ENCODE results near the gene IL1R2. TPM values are rescaled to one million over a fixed set of nuclear protein-coding genes. Genes with fewer than 3 reads are reported as not detected.

Gene IL1R2
- polyA plus RNA-seq, 1 donor (not counting 4 experiments of a cell fraction or from before 2014, with no cell fraction given) = 57.3 TPM

GRCh38 chr2:102029952-102030351 is 38.2 kb downstream of the IL1R2 start:
- Histone ChIP-seq H3K9me3 (ENCODE audit: control insufficient read depth, low read depth, low read length) (no peaks in the 10 kb centered on the region), H3K27me3 (ENCODE audit: control insufficient read depth, extremely low read depth, insufficient read depth, low read length) (no peaks in the 10 kb centered on the region), H4K20me1 (ENCODE audit: control insufficient read depth, extremely low read depth, insufficient read depth, low read length) (no peaks in the 10 kb centered on the region), H3K9me1 (ENCODE audit: control insufficient read depth, extremely low read depth, insufficient read depth, low read length) (no peaks in the 10 kb centered on the region), H3K36me3 (ENCODE audit: control insufficient read depth in 2 of 2, extremely low read depth in 1 of 2, insufficient read depth in 2 of 2, low read length in 2 of 2) (no peaks in the 10 kb centered on the region), H3K27ac (ENCODE audit: control insufficient read depth, insufficient read depth, low read length) (no peak overlapping the region), H2AFZ (ENCODE audit: control insufficient read depth, low read length) (no peak overlapping the region), H3K4me1 (ENCODE audit: control insufficient read depth, extremely low read depth, insufficient read depth, low read length) (peaks cover 21% of the 10 kb centered on the region), H3K4me2 (ENCODE audit: control insufficient read depth, extremely low read depth, insufficient read depth, low read depth, low read length) (no peak overlapping the region), H3K9ac (ENCODE audit: control insufficient read depth, extremely low read depth, insufficient read depth, low read length) (no peak overlapping the region), H3K79me2 (ENCODE audit: control insufficient read depth, insufficient read depth, low read length) (no peaks in the 10 kb centered on the region), H3K4me3 (ENCODE audit: control insufficient read depth in 2 of 3, extremely low read depth in 1 of 3, insufficient read depth in 2 of 3, low read depth in 1 of 3, low read length in 3 of 3) (no peak overlapping the region)
- DNase-seq (ENCODE audit: low read depth, low spot score) (no peak), FAIRE-seq (no peak)
- TF ChIP-seq EZH2 (IDR thresholded peaks at IDR 0.05; ENCODE audit: low read length) (no peak), CTCF (optimal IDR thresholded peaks at IDR 0.05 in 1 of 3, IDR thresholded peaks at IDR 0.05 in 1 of 3, conservative IDR thresholded peaks at IDR 0.05 in 1 of 3; ENCODE audit: extremely low read depth in 1 of 3, insufficient read depth in 2 of 3, low read length in 3 of 3) (no peak)
- dilution Hi-C loops (cut with MboI; ENCODE audit: extremely low pct_ligation_motif_present, low sequenced_read_pairs) = no loop called here

- Histone ChIP-seq H3K9me1 (ENCODE audit: control insufficient read depth, extremely low read depth, insufficient read depth, low read length) (no peaks in the 10 kb centered on the region), H3K9ac (ENCODE audit: control insufficient read depth, extremely low read depth, insufficient read depth, low read length) (no peak overlapping the region), H3K79me2 (ENCODE audit: control insufficient read depth, insufficient read depth, low read length) (no peaks in the 10 kb centered on the region), H2AFZ (ENCODE audit: control insufficient read depth, low read length) (no peak overlapping the region), H3K27ac (ENCODE audit: control insufficient read depth, insufficient read depth, low read length) (no peak overlapping the region), H3K27me3 (ENCODE audit: control insufficient read depth, extremely low read depth, insufficient read depth, low read length) (no peaks in the 10 kb centered on the region), H3K36me3 (ENCODE audit: control insufficient read depth in 2 of 2, extremely low read depth in 1 of 2, insufficient read depth in 2 of 2, low read length in 2 of 2) (no peaks in the 10 kb centered on the region), H3K9me3 (ENCODE audit: control insufficient read depth, low read depth, low read length) (no peaks in the 10 kb centered on the region), H3K4me2 (ENCODE audit: control insufficient read depth, extremely low read depth, insufficient read depth, low read depth, low read length) (no peak overlapping the region), H3K4me3 (ENCODE audit: control insufficient read depth in 2 of 3, extremely low read depth in 1 of 3, insufficient read depth in 2 of 3, low read depth in 1 of 3, low read length in 3 of 3) (no peak overlapping the region), H4K20me1 (ENCODE audit: control insufficient read depth, extremely low read depth, insufficient read depth, low read length) (no peaks in the 10 kb centered on the region), H3K4me1 (ENCODE audit: control insufficient read depth, extremely low read depth, insufficient read depth, low read length) (peaks cover 21% of the 10 kb centered on the region)
- no peak for FAIRE-seq
- dilution Hi-C loops (cut with MboI; ENCODE audit: extremely low pct_ligation_motif_present, low sequenced_read_pairs) = no loop called here
- TF ChIP-seq CTCF (optimal IDR thresholded peaks at IDR 0.05 in 1 of 3, IDR thresholded peaks at IDR 0.05 in 1 of 3, conservative IDR thresholded peaks at IDR 0.05 in 1 of 3; ENCODE audit: extremely low read depth in 1 of 3, insufficient read depth in 2 of 3, low read length in 3 of 3) = no peak
- no peak for TF ChIP-seq EZH2 (IDR thresholded peaks at IDR 0.05; ENCODE audit: low read length)
- no peak for DNase-seq (ENCODE audit: low read depth, low spot score)
Observed at GRCh38 chr2:102030502-102030854, 38.7 kb downstream of the IL1R2 start.

Data from keratinocyte (primary cell).